RWPE1 (cell line): ENCODE data around the gene GGA1.

ENCODE experiments used
- CTCF ChIA-PET: fragments of 350-600 bp; sonication (Branson Sonifier 250); formaldehyde crosslinking; extraction: SDS; loops from one replicate; lab custom pipeline; 2021; lab: Yijun Ruan, JAX
- POLR2A ChIA-PET: fragments of 400-600 bp; formaldehyde crosslinking; extraction: SDS; loops from one replicate; lab custom pipeline; 2020; ENCODE audit warnings: antibody characterized with exemption; ENCODE audit not compliant: low non-redundant PET; lab: Yijun Ruan, JAX
- DNase-seq: peaks from one replicate; pipeline ENCODE4 v3.0.0; 2012; ENCODE audit warnings: low spot score
- H3K27ac ChIP-seq: fragments of 450-650 bp; 2 replicates; pipeline ENCODE4 v1.5.1; 2017
- CTCF ChIP-seq: fragments of 450-650 bp; conservative IDR thresholded peaks from 2 replicates; pipeline ENCODE4 v1.5.1; 2017; ENCODE audit warnings: low read depth, mild to moderate bottlenecking

The GGA1 gene

GRCh38 chr22:37661160-37661924 lies 52.7 kb downstream of the GGA1 start:
- CTCF ChIA-PET = interaction anchor here (0.7 kb wide), 1 partner anchor 130 kb away, joined by 3 read pairs; no protein-coding TSS in a partner anchor
- H3K27ac ChIP-seq = peak overlapping the region; percentile 80
- POLR2A ChIA-PET = no interaction called here
- TF ChIP-seq CTCF = no peak
- DNase-seq = no peak

DNA sequence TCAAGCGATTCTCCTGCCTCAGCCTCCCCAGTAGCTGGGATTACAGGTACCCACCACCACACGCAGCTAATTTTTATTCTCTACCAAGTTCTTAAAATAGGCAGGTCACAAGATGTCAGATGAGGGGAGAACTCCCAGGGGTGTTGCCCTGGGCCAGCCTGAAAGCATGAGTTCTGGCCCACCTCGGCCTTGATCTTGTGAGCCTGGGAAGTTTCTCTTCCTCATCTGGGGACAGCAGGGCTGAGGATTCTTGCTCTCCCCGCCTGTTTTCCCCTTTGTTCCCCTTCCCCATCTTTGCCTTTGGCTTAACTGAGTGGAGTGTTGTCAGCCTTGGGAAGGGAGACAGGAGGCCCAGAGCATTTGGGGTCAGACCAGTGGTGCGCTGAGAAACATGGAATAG lies 53.4 kb downstream of the GGA1 start:
- POLR2A ChIA-PET = interaction anchor here (0.7 kb wide), 1 partner anchor 14 kb away, joined by 3 read pairs; the partner anchor contains the start of gene LGALS1
- peak overlapping the region; percentile 80 for H3K27ac ChIP-seq

DNA sequence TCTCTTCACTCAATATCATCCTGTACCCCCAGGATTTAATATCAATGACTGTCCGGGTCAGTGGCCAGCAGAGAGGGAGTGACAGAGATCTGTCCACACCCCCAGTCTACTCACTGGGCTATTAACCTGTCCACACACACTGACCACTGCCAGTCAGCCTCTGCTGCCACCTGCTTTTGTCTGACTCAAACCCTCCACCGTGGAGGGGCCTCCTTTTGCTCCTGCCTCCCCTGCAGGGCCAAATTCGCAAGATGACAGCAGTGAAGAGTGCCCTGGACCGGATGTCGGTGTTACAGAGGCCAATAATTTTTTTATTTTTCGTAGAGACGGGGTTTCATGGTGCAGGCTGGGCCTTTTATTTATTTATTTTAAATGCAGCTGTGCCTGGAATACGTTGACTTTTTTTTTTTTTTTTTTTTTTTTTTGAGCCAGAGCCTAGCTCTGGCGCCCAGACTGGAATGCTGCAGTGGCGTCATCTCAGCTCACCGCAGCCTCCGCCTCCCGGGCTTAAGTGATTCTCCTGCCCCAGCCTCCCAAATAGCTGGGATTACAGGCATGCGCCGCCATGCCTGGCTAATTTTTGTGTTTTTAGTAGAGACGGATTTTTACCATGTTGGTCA lies 55.0 kb downstream of the GGA1 start:
- peak overlapping the region; percentile 80 for H3K27ac ChIP-seq
- no peak for DNase-seq
- POLR2A ChIA-PET = no interaction called here
- CTCF ChIA-PET = interaction anchor here (0.7 kb wide), 1 partner anchor 1102 kb away, joined by 3 read pairs; no protein-coding TSS in a partner anchor
- no peak for TF ChIP-seq CTCF

More for the DNA sequence above, 53.4 kb downstream of the GGA1 start:
- no peak for DNase-seq
- CTCF ChIA-PET = no interaction called here
- no peak for TF ChIP-seq CTCF

- H3K27ac ChIP-seq = peak overlapping the region; percentile 65
- no peak for TF ChIP-seq CTCF
- POLR2A ChIA-PET = no interaction called here
- no peak for DNase-seq
- CTCF ChIA-PET = interaction anchor here (0.7 kb wide), 1 partner anchor 1101 kb away, joined by 3 read pairs; no protein-coding TSS in a partner anchor
Observed at GRCh38 chr22:37664249-37665101, 55.8 kb downstream of the GGA1 start.

- H3K27ac ChIP-seq = peak overlapping the region; percentile 65
- CTCF ChIA-PET = no interaction called here
- DNase-seq = no peak
- TF ChIP-seq CTCF = no peak
- POLR2A ChIA-PET = no interaction called here
Observed at GRCh38 chr22:37665487-37665886, 56.9 kb downstream of the GGA1 start.

GRCh38 chr22:37669586-37669985 lies 61.0 kb downstream of the GGA1 start:
- DNase-seq = no peak
- TF ChIP-seq CTCF = no peak
- ChIA-PET CTCF (no interaction called here), POLR2A (interaction anchor here (0.7 kb wide), 1 partner anchor 236 kb away, joined by 6 read pairs; no protein-coding TSS in a partner anchor)
- H3K27ac ChIP-seq = peak overlapping the region; percentile 41
